HG03520 (cell line): Measurements from ENCODE around the gene PLEKHO1.
"Not testable (repeated sequence)": the region's sequence is repeated elsewhere in the genome, so short reads cannot be mapped to it uniquely, and the experiment has no call there.

Source experiments
- ATAC-seq: cut with Tn5 transposase; IDR thresholded peaks from one replicate; pipeline ENCODE4 v1.9.1; 2021; ENCODE audit warnings: mild to moderate bottlenecking, moderate library complexity; ENCODE audit not compliant: unreplicated experiment

PLEKHO1 gene, protein sequence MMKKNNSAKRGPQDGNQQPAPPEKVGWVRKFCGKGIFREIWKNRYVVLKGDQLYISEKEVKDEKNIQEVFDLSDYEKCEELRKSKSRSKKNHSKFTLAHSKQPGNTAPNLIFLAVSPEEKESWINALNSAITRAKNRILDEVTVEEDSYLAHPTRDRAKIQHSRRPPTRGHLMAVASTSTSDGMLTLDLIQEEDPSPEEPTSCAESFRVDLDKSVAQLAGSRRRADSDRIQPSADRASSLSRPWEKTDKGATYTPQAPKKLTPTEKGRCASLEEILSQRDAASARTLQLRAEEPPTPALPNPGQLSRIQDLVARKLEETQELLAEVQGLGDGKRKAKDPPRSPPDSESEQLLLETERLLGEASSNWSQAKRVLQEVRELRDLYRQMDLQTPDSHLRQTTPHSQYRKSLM

DNA sequence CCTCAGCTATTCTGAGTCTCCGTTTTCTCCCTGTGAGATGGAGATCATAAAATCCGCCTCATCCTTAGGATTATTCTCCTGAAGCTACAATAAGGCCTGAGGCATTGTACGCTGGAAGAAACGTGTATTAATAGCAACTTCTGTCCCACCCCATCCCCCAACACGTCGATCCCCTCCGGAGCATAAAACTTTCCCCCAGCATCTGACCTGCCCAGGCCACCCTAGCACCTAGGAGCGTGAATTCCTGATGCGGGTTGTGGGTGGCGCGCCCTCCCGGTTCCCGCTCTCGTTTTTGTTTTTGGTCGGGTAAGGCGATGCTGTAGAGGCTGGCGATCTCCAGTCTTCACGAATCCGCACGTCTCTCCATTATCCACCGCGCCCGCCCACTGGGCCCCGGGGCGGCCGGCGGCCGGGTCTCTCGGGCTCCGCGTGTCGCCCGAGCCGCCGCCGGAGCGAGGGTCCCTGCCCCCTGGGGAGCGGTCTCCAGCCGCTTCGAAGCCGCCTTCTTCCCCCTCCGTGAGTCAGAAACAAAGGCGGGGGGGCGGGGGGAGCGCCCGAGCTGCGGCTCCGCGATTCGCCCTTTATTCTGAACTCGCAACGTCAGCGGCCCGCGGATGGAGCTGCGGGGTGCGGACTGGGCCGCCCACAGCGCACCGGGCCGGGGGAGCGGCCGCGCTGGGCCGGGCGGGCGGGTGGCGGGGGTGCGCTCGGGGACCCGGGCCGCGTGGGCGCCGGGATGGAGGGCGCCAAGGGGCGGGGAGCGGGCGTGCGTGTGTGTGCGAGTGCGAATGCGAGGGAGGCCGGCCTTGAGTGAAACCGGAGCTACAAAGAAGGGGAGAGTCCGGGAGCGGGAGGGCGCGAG is at the start of gene PLEKHO1:
TSS of gene PLEKHO1 (plus strand) at position 646 of the 862 bp plus-strand sequence. CDS start 342 bp downstream, outside the sequence.
- peak; percentile 61 for ATAC-seq

DNA sequence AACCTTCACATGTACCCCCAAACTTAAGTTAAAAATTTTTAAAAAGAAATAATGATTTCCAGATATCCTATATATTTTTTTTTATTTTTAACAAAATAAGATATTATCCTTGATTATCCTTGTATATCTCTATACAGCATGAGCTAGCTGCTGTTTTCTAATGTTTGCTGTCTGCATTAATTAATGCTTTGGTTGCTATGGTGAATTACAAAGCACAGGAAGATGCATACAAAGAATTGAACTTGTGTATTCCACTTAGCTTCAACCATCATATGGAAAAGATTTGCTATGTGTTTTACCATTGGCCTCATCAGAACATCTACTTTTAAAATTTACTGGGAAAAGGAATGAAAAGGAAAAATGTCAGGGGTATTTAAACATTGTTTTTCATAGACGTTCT is 46.7 kb upstream of the PLEKHO1 start:
- no peak for ATAC-seq

DNA sequence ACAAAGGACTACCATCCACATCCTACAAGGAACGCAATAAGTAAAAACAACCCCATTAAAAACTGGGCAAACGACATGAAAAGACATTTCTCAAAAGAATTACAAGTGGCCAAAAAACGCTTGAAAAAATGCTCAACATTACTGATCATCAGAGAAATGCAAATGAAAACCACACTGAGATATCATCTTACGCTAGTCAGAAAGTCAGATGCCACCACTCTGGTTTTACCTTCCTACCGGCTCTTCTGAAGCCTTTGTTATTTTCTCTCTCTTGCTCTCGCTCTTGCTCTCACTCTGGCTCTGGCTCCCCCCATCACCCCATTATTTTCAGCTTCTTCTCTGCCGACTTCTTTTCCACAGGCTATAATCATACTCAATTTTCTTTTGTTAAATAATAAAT is 43.4 kb upstream of the PLEKHO1 start:
- ATAC-seq = no peak

DNA sequence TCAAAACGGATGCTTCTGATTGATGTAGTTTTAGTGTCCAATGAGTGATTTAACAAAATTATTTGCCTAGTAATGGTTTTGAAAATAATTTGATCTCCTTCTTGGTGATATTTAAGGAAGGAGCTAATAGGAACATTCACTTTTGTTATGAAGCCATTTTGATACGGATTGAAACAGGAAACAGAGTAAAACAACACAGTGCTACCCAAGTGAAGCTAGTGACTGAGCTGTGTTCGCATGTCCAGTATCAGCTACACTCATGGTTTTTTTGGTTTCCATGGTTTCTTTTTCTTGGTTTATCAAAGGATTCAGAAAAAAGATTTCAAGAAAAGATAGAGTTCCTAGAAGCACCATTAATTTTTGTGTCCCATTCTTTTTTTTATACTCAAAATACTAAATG is 40.1 kb upstream of the PLEKHO1 start:
- no peak for ATAC-seq

DNA sequence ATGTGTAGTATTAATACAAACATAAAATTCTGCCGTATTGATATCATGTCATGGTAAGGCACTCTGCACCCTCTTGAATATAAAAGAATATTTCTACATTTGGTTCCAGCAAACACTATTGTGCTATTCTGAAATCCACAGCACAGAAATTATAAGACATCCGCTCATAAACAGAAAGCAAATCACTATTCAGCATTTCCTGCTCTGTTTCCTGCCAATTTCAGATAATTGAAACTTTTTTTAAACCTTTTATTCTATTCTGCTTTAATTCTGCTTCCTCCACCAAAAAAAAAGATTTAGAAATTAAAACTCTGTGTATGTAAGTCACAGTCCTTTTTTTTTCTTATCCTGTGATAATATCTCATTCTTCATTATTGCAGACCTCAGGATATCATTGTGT is 39.6 kb upstream of the PLEKHO1 start:
- no peak for ATAC-seq

DNA sequence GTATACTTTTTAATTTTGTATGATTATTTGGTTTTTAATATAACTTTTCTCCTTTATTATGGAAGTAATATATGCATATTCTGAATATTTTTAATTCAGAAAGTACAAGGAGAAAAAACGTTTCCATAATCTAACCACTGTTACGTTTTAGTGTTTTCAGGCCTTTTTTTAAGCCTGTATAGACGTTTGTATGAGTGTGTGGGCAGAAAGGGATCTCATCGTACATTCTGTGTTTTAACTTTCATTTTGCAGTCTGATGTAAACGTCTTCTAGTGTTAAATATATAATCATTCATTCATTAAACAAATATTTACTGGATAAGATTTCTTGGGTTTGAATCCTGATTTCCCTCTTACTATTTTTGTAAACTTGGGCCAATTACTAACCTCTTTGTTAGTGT is 38.0 kb upstream of the PLEKHO1 start:
- ATAC-seq = no peak

DNA sequence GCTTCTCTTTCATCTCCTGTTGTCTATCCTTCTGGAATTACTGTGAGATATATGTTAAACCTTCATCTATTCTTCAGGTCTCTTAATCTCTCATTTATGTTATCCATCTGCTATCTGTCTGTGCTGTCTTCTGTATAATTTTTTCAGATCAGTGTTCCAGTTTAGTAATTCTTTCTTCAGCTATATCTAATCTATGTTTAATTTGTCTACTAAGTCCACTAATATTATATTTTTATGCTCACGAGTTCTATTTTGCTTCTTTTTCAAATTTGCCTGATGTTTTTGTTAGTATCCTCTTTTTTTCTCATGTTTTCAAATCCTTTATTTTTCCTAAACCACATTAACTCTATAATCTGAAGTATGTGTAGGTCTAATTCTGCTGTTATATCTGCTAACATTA is 34.6 kb upstream of the PLEKHO1 start:
- no peak for ATAC-seq

DNA sequence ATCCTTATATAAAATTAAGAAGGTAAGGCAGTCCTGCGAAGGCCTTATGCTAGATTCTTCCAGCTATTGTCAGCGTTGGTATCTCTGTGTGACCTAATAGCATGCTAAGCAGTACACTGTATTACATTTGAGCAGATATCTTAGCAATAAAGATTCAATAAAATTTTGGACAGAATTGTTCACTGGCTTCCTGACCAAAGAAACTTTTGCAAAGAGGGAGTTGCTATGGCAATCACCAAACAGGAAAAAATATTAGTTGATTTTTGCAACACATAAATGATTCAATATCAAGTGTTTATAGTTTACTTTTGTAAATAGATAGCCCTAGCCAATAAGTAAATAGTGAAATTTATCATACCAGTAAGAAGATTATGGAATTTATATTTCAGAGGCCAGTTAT is 31.0 kb upstream of the PLEKHO1 start:
- ATAC-seq = no peak

DNA sequence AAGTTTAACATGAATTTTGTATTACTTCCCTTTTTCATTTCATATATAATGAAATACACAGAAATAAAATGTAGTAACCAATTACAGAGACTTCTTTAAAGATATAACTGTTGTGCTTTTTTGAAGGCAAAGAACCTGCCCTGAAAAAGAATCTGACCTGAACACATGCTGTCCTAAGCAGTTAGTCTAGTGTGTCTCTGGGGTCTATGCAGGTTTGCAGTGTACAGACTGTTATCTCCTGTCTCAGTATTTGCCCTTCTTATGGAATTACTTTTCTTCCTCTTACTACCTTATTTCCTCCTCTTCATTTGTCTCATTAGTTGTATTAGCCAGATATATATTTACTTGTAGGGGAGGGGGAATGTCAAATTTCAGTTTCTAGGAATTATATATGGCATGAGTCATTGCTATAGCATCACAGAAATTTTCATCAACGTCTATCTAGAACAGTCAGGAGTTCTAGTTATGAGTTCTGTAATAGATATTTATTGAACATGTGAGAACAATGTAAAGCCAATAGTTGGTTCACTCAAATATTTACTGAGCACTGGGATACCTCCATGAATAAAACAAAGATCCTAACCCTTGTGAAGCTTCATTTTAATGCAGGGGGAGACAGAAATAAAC is 28.4 kb upstream of the PLEKHO1 start:
- ATAC-seq = no peak

DNA sequence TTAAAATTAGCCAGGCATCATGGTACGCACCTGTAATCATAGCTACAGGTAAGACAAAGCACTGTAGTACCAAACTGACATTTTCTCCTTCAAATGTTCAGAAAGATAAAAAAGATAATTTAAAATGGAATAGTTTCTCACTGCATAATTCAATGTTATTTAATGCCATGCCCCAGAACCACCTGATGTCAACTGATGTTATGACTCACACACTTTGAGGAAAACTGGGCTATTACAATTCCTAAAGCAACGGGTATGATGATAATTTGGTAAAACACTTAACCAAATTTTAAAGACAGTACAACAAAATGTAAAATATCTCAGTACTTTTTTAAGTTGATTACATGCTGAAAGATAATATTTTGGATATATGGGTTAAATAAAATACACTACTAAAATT is 22.9 kb upstream of the PLEKHO1 start:
- ATAC-seq = no peak

DNA sequence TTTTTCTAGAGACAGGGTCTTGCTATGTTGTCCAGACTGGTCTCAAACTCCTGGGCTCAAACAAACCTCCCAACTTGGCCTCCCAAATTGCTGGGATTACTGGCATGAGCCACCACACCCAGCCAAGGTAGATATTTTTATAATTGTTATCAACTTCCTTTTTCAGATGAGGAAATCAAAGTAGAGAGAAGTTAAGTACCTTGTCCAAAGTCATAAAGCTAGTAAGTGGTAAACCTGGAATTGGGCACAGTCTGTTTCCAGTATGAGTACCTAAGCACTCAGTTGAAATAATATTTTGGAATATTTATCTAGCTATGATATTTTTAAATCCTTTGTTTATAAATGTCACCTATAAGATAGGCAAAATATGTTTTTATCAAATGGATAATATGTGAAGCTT is 22.3 kb upstream of the PLEKHO1 start:
- no peak for ATAC-seq

DNA sequence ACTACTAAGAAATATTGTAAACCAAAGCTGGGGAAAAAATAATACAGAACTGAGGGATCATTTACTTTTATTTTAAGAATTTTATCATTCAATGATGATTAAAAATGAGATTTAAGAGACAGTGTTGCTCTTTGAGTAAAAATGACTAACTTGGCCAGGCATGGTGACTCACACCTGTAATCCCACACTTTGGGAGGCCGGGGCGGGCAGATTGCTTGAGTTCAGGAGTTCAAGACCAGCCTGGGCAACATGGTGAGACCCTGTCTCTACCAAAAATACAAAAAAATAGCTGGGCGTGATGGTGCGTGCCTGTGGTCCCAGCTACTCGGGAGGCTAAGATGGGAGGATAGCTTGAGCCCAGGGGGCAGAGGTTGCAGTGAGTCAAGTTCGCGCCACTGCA is 21.8 kb upstream of the PLEKHO1 start:
- no peak for ATAC-seq

DNA sequence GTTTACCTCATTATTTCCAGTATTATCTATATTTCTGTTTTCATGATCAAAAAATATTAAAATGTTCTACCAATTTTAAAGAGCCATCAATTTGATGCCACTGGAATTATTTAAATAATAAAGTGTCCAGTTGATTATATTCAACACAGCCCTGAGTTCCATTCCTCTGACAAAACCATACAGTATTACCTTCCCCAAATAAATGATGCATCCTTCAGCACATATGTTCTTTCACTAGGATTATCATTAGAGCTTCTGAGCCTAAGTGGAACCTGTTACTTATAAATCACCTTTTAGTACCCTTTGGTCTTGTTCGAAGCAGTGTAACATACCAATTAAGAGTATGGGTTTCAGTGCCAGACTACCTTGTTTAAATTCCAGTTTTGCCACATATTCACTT is 17.3 kb upstream of the PLEKHO1 start:
- ATAC-seq = no peak

DNA sequence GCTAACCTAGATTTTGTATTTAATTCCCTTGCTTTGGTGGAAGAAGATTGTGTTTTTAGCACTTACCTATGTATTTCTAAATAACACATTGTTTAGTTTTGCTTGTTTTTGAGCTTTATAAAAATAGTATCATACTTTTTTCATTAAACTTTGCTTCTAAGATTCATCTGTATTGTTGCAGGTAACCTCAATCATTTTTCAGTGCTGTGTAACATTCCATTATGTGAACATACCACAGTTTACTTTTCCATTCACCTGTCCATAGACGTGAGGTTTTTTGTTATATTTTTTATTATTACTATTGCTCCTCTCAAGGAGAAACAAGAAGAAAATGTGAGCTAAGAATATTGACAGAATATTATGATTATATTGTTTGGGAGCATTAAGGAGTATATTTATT is 15.2 kb upstream of the PLEKHO1 start:
- ATAC-seq = no peak

DNA sequence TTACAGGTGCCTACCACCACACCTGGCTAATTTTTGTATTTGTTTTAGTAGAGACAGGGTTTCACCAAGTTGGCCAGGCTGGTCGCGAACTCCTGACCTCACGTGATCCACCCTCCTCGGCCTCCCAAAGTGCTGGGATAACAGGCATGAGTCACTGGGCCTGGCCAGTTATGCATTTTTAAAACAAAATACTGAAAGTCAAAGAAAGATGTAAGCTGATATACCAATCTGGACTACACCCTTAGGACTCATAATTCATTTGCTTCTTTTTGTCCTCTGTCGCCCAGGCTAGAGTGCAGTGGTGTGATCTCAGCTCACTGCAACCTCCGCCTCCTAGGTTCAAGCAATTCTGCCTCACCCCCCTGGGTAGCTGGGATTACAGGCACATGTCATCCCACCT is 14.3 kb upstream of the PLEKHO1 start:
- not testable (repeated sequence) for ATAC-seq

DNA sequence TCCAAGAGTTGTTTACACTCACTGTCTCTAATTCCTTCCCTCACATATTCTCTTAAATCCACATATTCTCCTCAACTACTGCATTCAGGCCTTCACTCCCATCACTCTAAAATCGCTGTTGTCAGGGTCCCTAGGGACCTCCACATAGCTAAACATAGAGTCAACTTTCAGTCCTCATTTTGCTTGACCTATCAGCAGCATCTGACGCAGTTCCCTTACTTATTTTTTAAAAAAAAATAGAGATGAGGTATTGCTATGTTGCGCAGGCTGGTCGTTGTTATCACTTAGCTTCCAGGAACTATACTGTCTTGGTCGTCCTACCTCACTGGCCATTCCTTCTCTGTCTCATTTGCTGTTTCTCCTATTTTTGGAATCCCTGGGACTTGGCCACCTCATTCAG is 11.7 kb upstream of the PLEKHO1 start:
- ATAC-seq = no peak

DNA sequence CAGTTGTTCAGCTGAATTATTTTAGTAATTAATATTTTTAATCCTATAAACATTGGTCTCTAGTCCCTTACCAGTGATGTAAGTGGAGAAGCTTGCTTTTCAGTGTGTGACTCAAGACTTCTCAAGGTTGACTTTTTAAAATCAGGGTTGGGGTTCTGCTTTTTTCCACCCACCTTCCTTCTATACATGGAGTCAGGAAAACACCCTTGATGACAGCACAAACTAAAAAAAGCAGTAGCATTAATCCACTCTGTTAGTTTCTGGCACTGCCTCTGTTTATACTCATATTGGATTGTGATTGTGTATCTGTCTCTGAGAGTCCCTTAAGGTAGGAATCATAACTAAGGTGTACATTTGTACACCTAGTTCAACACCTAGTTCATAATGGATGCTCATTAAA is 8.3 kb upstream of the PLEKHO1 start:
- ATAC-seq = no peak

DNA sequence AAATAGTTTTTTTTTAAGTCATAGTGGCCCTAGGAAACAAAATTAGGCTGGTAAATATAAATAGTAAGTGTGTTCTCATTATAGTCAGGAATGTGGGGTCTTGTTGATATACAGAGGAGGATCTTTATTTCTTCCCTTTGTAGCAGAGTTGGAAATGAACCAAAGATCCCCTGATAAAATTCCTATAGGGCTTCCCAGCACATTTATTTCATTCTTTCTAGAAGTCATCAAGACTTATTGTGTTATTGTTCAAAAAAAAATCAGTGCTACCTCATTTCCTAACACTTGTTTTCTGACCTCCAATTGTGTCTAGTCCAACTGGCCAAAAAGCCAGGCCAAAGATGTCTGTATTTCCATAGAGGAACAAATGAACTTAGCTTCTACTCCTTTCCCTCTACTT is 7.6 kb upstream of the PLEKHO1 start:
- ATAC-seq = no peak

DNA sequence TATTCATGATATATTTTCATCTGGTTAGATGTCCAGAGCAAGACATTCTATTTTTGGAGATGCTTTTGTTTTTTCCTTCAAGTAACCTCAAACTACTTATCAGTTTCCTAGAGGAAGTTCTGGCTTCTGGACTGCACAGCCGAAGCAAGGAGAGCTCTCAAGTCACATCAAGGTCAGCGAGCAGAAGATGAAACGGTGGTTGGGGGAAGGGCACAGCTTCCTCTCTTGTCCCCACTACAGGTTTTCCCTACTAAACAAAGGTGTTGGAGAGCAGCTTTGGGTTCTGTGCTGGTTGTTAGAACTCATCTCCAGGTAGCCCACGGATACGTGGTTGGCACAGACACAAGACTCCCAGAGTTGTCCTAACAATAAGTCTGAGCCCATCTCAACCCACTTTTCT is 5.1 kb upstream of the PLEKHO1 start:
- no peak for ATAC-seq

DNA sequence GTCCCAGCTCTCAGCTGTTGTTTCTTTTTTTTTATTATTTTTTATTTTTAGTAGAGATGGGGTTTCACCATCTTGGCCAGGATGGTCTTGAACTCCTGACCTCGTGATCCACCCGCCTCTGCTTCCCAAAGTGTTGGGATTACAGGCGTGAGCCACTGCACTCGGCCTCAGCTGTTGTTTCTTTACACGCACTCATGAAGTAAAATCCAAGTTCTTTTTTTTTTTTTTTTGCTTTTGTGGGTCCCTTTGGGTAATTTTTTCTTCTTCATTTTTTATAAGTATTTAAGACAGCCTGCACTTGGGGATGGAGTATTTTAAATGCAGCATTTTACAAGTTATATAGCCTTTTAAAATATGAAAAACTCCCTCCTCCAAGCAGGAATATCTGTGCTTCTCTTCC is 3.7 kb upstream of the PLEKHO1 start:
- ATAC-seq = not testable (repeated sequence)

DNA sequence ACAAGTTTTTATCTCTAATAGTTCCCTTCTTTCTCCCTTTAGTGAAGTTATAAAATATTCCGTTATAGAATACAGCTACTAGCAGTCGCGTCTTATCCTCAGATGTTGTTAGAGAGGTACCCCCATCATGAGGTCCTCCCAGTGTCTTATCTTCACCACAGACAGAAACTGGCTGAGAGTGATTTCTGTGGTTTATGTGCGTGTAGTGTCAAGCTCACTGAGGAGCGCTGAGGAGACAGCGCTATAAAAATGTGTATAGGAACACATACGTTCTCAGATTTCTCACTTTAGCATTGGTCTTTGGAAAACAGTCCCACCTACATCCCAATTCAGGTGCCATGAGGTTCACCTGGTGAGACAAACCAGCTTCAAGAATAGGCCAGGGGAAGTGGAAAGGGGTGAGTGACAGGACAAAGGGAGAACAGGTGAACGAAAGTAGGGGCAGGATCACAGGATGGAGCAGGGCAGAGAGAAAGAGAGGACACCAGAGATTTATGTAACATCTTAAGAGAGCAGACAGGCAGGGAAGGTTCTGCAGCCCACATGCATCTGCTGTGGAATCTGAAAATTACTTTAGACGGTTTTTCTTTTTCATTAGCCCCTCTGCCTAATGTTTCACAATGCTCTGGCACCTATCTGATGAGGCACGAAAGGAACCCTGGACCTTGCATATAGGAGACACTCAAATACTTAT is 2.7 kb upstream of the PLEKHO1 start:
- ATAC-seq = no peak
